Endothelial cell of umbilical vein (primary cell): ENCODE measurements around the gene TEX29. TPM values are rescaled to one million over a fixed set of nuclear protein-coding genes. Genes with fewer than 3 reads are reported as not detected.

Experiments
- BruUV-seq: library from RNA; stranded (reverse); fragments of 400-500 nt; replicated peaks from 2 replicates; lab custom pipeline; 2021; lab: Mats Ljungman, UMichigan
- CTCF ChIA-PET: fragments of 300-600, 350-600 bp; sonication (Branson Sonifier 250); formaldehyde crosslinking; loops from one replicate; lab custom pipeline; 2021; ENCODE audit warnings: antibody characterized with exemption, inconsistent platforms; lab: Charles Lee
- POLR2A ChIA-PET: fragments of 300-600, 350-600 bp; sonication (Branson Sonifier 250); formaldehyde crosslinking; loops from one replicate; lab custom pipeline; 2021; ENCODE audit warnings: antibody characterized with exemption, inconsistent platforms; lab: Charles Lee
- DNase-seq: peaks from one replicate; pipeline ENCODE4 v3.0.0-alpha.2; 2011; ENCODE audit warnings: low read depth, low spot score
- FAIRE-seq: peaks from 2 replicates; lab custom pipeline; 2011; peaks lifted over from hg19 to GRCh38; lab: Jason Lieb, UNC
- H2AFZ ChIP-seq: 2 replicates; pipeline ENCODE4 v1.6.0; 2012; ENCODE audit warnings: low read depth, low read length, control low read depth, inconsistent platforms
- H3K27ac ChIP-seq: 2 replicates; pipeline ENCODE4 v1.5.1; 2011; ENCODE audit warnings: low read depth, mild to moderate bottlenecking, control low read depth, low read length, moderate library complexity; ENCODE audit not compliant: insufficient read depth
- H3K27me3 ChIP-seq, 2 experiments: 2 replicates each; pipeline versions ENCODE4 v1.6.0 to v1.6.1; 2011; ENCODE audit warnings: low read length in 2 of 2, mixed read lengths in 1 of 2; ENCODE audit not compliant: control insufficient read depth in 2 of 2, insufficient read depth in 2 of 2
- H3K36me3 ChIP-seq, 2 experiments: 2 replicates in 1 of 2; 3 replicates in 1 of 2; pipeline ENCODE4 v1.5.1; 2011; ENCODE audit warnings: low read length in 2 of 2, mild to moderate bottlenecking in 1 of 2, moderate library complexity in 1 of 2; ENCODE audit not compliant: control insufficient read depth in 2 of 2, insufficient read depth in 2 of 2; ENCODE audit errors: extremely low read depth in 1 of 2
- H3K4me1 ChIP-seq: 3 replicates; pipeline ENCODE4 v1.5.1; 2011; ENCODE audit warnings: mild to moderate bottlenecking, low read length; ENCODE audit not compliant: control insufficient read depth, insufficient read depth; ENCODE audit errors: extremely low read depth
- H3K4me2 ChIP-seq: 2 replicates; pipeline ENCODE4 v1.6.1; 2011; ENCODE audit warnings: low read length, control low read depth, mixed read lengths; ENCODE audit not compliant: insufficient read depth
- H3K4me3 ChIP-seq, 3 experiments: fragments of 200-600 bp in 1 of 3; sonication (generic), shearing (Covaris generic) in 1 of 3; replicated peaks in 1 of 3; 2 replicates each; pipeline ENCODE4 v1.5.1; 2011 to 2016; ENCODE audit warnings: control low read depth in 3 of 3, low read length in 3 of 3, mild to moderate bottlenecking in 2 of 3, inconsistent platforms in 1 of 3, low read depth in 1 of 3, moderate library complexity in 1 of 3; ENCODE audit not compliant: insufficient read depth in 1 of 3
- H3K79me2 ChIP-seq: 2 replicates; pipeline ENCODE4 v1.6.0; 2012; ENCODE audit warnings: low read length, inconsistent platforms; ENCODE audit not compliant: control insufficient read depth, insufficient read depth
- H3K9ac ChIP-seq: replicated peaks from 2 replicates; pipeline ENCODE3; 2011; ENCODE audit warnings: low read length, control low read depth; ENCODE audit not compliant: insufficient read depth; ENCODE audit errors: extremely low read depth
- H3K9me1 ChIP-seq: replicated peaks from 3 replicates; pipeline ENCODE4 v1.6.0; 2011; ENCODE audit warnings: mild to moderate bottlenecking, low read length; ENCODE audit not compliant: control insufficient read depth, insufficient read depth; ENCODE audit errors: extremely low read depth
- H3K9me3 ChIP-seq: replicated peaks from 2 replicates; pipeline ENCODE4 v1.5.1; 2012; ENCODE audit warnings: low read length, inconsistent platforms; ENCODE audit not compliant: control insufficient read depth, insufficient read depth
- H4K20me1 ChIP-seq: replicated peaks from 2 replicates; pipeline ENCODE3; 2011; ENCODE audit warnings: mild to moderate bottlenecking, low read length; ENCODE audit not compliant: control insufficient read depth, insufficient read depth; ENCODE audit errors: extremely low read depth
- CTCF ChIP-seq, 2 donors: IDR thresholded peaks; 1 replicate in 1 of 2; 2 replicates in 1 of 2; pipeline ENCODE4 v1.5.1; 2011; ENCODE audit warnings: low read length in 2 of 2, mild to moderate bottlenecking in 2 of 2, moderate library complexity in 2 of 2, control low read depth in 1 of 2, inconsistent platforms in 1 of 2, low read depth in 1 of 2; ENCODE audit not compliant: insufficient read depth in 1 of 2; ENCODE audit errors: extremely low read depth in 1 of 2
- EZH2 ChIP-seq: IDR thresholded peaks from 2 replicates; pipeline ENCODE4 v1.6.1; 2012; ENCODE audit warnings: borderline replicate concordance, low read depth, mild to moderate bottlenecking, moderate library complexity, low read length, inconsistent platforms; ENCODE audit not compliant: severe bottlenecking
- FOS ChIP-seq: IDR thresholded peaks from 2 replicates; pipeline ENCODE4 v1.6.1; 2011; ENCODE audit warnings: mild to moderate bottlenecking, low read length, moderate library complexity, borderline replicate concordance; ENCODE audit not compliant: insufficient read depth
- GATA2 ChIP-seq: IDR thresholded peaks from 2 replicates; pipeline ENCODE4 v1.7.0; 2011; ENCODE audit warnings: low read depth, mild to moderate bottlenecking, moderate library complexity, mixed read lengths, low read length; ENCODE audit not compliant: insufficient read length, insufficient read depth
- JUN ChIP-seq: IDR thresholded peaks from 2 replicates; pipeline ENCODE4 v1.6.1; 2011; ENCODE audit warnings: borderline replicate concordance, low read depth; ENCODE audit not compliant: insufficient read length, insufficient read depth
- MAX ChIP-seq: IDR thresholded peaks from 2 replicates; pipeline ENCODE4 v1.6.1; 2011; ENCODE audit not compliant: insufficient read depth, insufficient read length
- MYC ChIP-seq: IDR thresholded peaks from one replicate; pipeline ENCODE4 v1.6.1; 2011; ENCODE audit warnings: mild to moderate bottlenecking, low read depth, low read length
- POLR2A ChIP-seq: IDR thresholded peaks from 2 replicates; pipeline ENCODE4 v1.6.1; 2012; ENCODE audit warnings: low read depth, mild to moderate bottlenecking, control low read depth, low read length
- POLR2AphosphoS5 ChIP-seq: IDR thresholded peaks from 2 replicates; pipeline ENCODE4 v1.6.1; 2012; ENCODE audit warnings: low read depth, mild to moderate bottlenecking, control low read depth, low read length, moderate library complexity; ENCODE audit not compliant: insufficient read depth
- dilution Hi-C: fragments of 300-500 bp; cut with MboI; formaldehyde crosslinking; loops from one replicate; pipeline ENCODE4 v1.15.0; 2019; ENCODE audit warnings: low sequenced_read_pairs; ENCODE audit not compliant: extremely low pct_ligation_motif_present
- intact Hi-C: fragments of 100-400 bp; cut with micrococcal nuclease; formaldehyde crosslinking; loops from one replicate; pipeline ENCODE4 v1.10.0; 2022
- polyA plus RNA-seq, 4 experiments: library from polyadenylated mRNA; depleted of rRNA in 3 of 4; stranded (reverse) in 3 of 4; unstranded in 1 of 4; fragments of >200 nt; gene quantifications; 2 replicates each; pipeline versions ENCODE4 v1.2.1 to v1.2.3, GENCODE V29; 2011 to 2012; ENCODE audit warnings: missing spikeins in 1 of 4
- total RNA-seq: library from RNA; stranded (reverse); gene quantifications from 2 replicates; pipeline ENCODE4 v1.2.3, GENCODE V29; 2021

Gene TEX29
- total and polyA plus RNA-seq, 2 donors (not counting 3 experiments of a cell fraction or from before 2014, with no cell fraction given) = 0.44 TPM; not detected in 1

- Histone ChIP-seq H3K4me2 (no peak overlapping the region), H3K9me1 (no peaks in the 10 kb centered on the region), H3K27me3 (no peaks in the 10 kb centered on the region), H4K20me1 (no peaks in the 10 kb centered on the region), H2AFZ (no peak overlapping the region), H3K4me3 (no peak overlapping the region), H3K9ac (no peak overlapping the region), H3K79me2 (peaks cover 11% of the 10 kb centered on the region), H3K9me3 (no peaks in the 10 kb centered on the region), H3K4me1 (no peaks in the 10 kb centered on the region), H3K27ac (no peak overlapping the region), H3K36me3 (peaks cover 32 to 50% of the 10 kb centered on the region in 2 experiments)
- dilution Hi-C loops = no loop called here
- BruUV-seq = no TSS peak
- FAIRE-seq (no peak), DNase-seq (no peak)
- POLR2A ChIA-PET = no interaction called here
- TF ChIP-seq EZH2 (no peak), FOS (no peak), MAX (no peak), POLR2AphosphoS5 (no peak), JUN (no peak), MYC (no peak), GATA2 (no peak), POLR2A (no peak), CTCF (IDR thresholded peaks at IDR 0.05; ENCODE audit: extremely low read depth in 1 of 2, insufficient read depth in 1 of 2, low read depth in 1 of 2, low read length in 2 of 2) (no peak)
- intact Hi-C loops = no loop called here
- CTCF ChIA-PET = interaction anchor here (1.0 to 1.2 kb wide), 3 partner anchors 9 to 1162 kb away, joined by 3 to 7 read pairs (median 4); no protein-coding TSS in a partner anchor
Observed at GRCh38 chr13:111281751-111282311, 38.6 kb upstream of the TEX29 start.
